A673 (cell line): ENCODE measurements around the gene NAALADL2. TPM values are rescaled to one million over a fixed set of nuclear protein-coding genes. Genes with fewer than 3 reads are reported as not detected.
"Not testable (repeated sequence)": the region's sequence is repeated elsewhere in the genome, so short reads cannot be mapped to it uniquely, and the experiment has no call there.

Experiments
- BruUV-seq: library from RNA; stranded (reverse); fragments of 400-500 nt; replicated peaks from 2 replicates; lab custom pipeline; 2021; lab: Mats Ljungman, UMichigan
- CTCF ChIA-PET: fragments of 300-600 bp; sonication (Branson Sonifier 250); formaldehyde crosslinking; loops from one replicate; lab custom pipeline; 2022; ENCODE audit warnings: antibody characterized with exemption; lab: Charles Lee
- POLR2A ChIA-PET: fragments of 300-600 bp; sonication (Branson Sonifier 250); formaldehyde crosslinking; loops from one replicate; lab custom pipeline; 2022; ENCODE audit warnings: antibody characterized with exemption; ENCODE audit not compliant: low non-redundant PET; lab: Charles Lee
- DNase-seq: peaks from one replicate; pipeline ENCODE4 v3.0.0-alpha.2; 2015; ENCODE audit warnings: low spot score
- H3K27ac ChIP-seq: fragments of 200-600 bp; sonication (generic); 2 replicates; pipeline ENCODE4 v1.5.1; 2016; ENCODE audit warnings: mixed run types, low read depth, mild to moderate bottlenecking, mixed read lengths, antibody characterized with exemption, low read length; ENCODE audit not compliant: poor library complexity, severe bottlenecking
- H3K27me3 ChIP-seq: fragments of 200-600 bp; sonication (generic); replicated peaks from 2 replicates; pipeline ENCODE4 v1.6.1; 2017; ENCODE audit warnings: mixed run types, low read depth, mild to moderate bottlenecking, mixed read lengths, antibody characterized with exemption, low read length; ENCODE audit not compliant: insufficient read depth, poor library complexity
- H3K36me3 ChIP-seq: fragments of 200-600 bp; sonication (generic); 2 replicates; pipeline ENCODE4 v1.6.1; 2016; ENCODE audit warnings: mixed run types, mild to moderate bottlenecking, mixed read lengths, antibody characterized with exemption, low read length; ENCODE audit not compliant: insufficient read depth, poor library complexity, severe bottlenecking
- H3K4me1 ChIP-seq: fragments of 200-600 bp; sonication (generic); 2 replicates; pipeline ENCODE4 v1.6.1; 2017; ENCODE audit warnings: mixed run types, mild to moderate bottlenecking, mixed read lengths, antibody characterized with exemption, low read length; ENCODE audit not compliant: insufficient read depth, poor library complexity, severe bottlenecking
- H3K4me3 ChIP-seq: fragments of 200-600 bp; sonication (generic); 2 replicates; pipeline ENCODE4 v1.5.1; 2016; ENCODE audit warnings: low read depth, mixed run types, mild to moderate bottlenecking, mixed read lengths, low read length; ENCODE audit not compliant: poor library complexity, severe bottlenecking
- H3K9me3 ChIP-seq: fragments of 200-600 bp; sonication (generic); 2 replicates; pipeline ENCODE4 v1.6.1; 2016; ENCODE audit warnings: mixed run types, low read depth, mild to moderate bottlenecking, mixed read lengths, antibody characterized with exemption, low read length; ENCODE audit not compliant: poor library complexity, severe bottlenecking
- EZH2 ChIP-seq: fragments of 200-600 bp; sonication (generic); IDR thresholded peaks from 2 replicates; pipeline ENCODE4 v1.6.1; 2017; ENCODE audit warnings: borderline replicate concordance, low read depth, mild to moderate bottlenecking, mixed read lengths, antibody characterized with exemption, low read length; ENCODE audit not compliant: poor library complexity, severe bottlenecking
- intact Hi-C: fragments of 100-400 bp; cut with micrococcal nuclease; formaldehyde crosslinking; loops from one replicate; pipeline ENCODE4 v1.10.0; 2022; ENCODE audit not compliant: unreplicated experiment
- total RNA-seq: library from RNA; stranded (reverse); gene quantifications from 2 replicates; pipeline ENCODE4 v1.2.3, GENCODE V29; 2021
- TF ChIP-seq, protein P1 (sequence below): fragments of 300-800, 200-600 bp; sonication (generic); conservative IDR thresholded peaks from 2 replicates; pipeline ENCODE4 v1.5.1; 2017; ENCODE audit warnings: low read depth, mild to moderate bottlenecking, antibody characterized with exemption, low read length, moderate library complexity, mixed read lengths

NAALADL2 gene
- total RNA-seq, 1 experiment from 2014 or later, result 0.64 TPM

DNA sequence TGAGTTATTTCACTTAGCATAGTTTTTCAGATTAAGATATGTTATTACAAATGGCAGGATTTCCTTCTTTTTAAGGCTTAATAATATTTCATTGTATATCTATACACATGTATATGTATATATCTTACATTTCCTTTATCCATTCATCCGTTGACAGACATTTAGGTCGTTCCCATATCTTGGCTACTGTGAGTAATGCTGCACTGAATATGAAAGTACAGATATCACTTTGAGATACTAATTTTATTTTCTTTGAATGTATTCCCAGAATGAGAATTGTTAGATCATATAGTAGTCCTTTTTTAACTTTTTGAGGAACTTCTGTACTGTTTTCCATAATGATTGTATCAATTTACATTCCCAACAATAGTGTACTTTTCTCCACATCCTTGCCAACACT lies 270.4 kb downstream of the NAALADL2 start:
- H3K4me1 ChIP-seq, result no peaks in the 10 kb centered on the region
- no peaks in the 10 kb centered on the region for H3K27me3 ChIP-seq
- no peak overlapping the region for H3K27ac ChIP-seq
- no TSS peak for BruUV-seq
- intact Hi-C loops, result no loop called here
- no peaks in the 10 kb centered on the region for H3K9me3 ChIP-seq
- ChIA-PET CTCF (no interaction called here), POLR2A (no interaction called here)
- no peak for DNase-seq
- TF ChIP-seq EZH2, result no peak
- TF ChIP-seq, protein P1, sequence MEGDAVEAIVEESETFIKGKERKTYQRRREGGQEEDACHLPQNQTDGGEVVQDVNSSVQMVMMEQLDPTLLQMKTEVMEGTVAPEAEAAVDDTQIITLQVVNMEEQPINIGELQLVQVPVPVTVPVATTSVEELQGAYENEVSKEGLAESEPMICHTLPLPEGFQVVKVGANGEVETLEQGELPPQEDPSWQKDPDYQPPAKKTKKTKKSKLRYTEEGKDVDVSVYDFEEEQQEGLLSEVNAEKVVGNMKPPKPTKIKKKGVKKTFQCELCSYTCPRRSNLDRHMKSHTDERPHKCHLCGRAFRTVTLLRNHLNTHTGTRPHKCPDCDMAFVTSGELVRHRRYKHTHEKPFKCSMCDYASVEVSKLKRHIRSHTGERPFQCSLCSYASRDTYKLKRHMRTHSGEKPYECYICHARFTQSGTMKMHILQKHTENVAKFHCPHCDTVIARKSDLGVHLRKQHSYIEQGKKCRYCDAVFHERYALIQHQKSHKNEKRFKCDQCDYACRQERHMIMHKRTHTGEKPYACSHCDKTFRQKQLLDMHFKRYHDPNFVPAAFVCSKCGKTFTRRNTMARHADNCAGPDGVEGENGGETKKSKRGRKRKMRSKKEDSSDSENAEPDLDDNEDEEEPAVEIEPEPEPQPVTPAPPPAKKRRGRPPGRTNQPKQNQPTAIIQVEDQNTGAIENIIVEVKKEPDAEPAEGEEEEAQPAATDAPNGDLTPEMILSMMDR, result no peak
- no peaks in the 10 kb centered on the region for H3K36me3 ChIP-seq
- no peak overlapping the region for H3K4me3 ChIP-seq

DNA sequence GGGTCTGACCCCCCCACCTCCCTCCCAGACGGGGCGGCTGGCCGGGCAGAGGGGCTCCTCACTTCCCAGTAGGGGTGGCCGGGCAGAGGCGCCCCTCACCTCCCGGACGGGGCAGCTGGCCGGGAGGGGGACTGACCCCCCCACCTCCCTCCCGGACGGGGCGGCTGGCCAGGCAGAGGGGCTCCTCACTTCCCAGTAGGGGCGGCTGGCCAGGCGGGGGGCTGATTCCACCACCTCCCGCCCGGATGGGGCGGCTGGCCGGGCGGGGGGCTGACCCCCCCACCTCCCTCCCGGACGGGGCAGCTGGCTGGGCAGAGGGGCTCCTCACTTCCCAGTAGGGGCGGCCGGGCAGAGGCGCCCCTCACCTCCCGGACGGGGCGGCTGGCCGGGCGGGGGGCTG lies 272.7 kb downstream of the NAALADL2 start:
- H3K27me3 ChIP-seq, POLR2A ChIA-PET, DNase-seq, H3K4me1 ChIP-seq, H3K4me3 ChIP-seq, intact Hi-C loops, H3K9me3 ChIP-seq, H3K27ac ChIP-seq, H3K36me3 ChIP-seq, BruUV-seq, CTCF ChIA-PET: not testable (repeated sequence)

DNA sequence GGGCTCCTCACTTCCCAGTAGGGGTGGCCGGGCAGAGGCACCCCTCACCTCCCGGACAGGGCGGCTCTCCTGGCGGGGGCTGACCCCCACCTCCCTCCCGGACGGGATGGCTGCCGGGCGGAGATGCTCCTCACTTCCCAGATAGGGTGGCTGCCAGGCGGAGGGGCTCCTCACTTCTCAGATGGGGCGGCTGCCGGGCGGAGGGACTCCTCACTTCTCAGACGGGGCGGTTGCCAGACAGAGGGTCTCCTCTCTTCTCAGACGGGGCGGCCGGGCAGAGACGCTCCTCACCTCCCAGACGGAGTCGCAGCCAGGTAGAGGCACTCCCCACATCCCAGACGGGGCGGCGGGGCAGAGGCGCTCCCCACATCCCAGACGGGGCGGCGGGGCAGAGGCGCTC lies 273.6 kb downstream of the NAALADL2 start:
- BruUV-seq, POLR2A ChIA-PET, H3K4me3 ChIP-seq, CTCF ChIA-PET, DNase-seq, H3K27ac ChIP-seq, intact Hi-C loops, H3K36me3 ChIP-seq, H3K27me3 ChIP-seq, H3K4me1 ChIP-seq, H3K9me3 ChIP-seq: not testable (repeated sequence)

DNA sequence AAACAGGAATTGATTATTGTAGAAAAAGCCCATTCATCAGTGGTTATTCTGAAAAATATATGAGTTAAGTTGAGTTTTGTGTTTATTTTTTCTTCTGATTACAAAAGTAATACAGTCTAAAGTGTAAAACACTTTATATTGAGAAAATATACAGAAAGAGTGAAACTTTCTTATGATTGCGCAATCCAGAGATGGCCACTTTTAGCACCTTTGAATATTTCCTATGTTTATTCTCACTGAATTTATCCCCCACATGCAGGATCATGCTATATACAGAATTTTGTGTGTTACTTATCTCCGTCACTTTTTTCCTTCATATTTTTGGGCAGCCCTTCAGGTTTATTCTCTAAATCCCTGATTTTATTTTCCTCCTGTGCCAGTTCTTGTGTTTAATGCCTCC lies 285.2 kb downstream of the NAALADL2 start:
- Histone ChIP-seq H3K4me3 (no peak overlapping the region), H3K27me3 (no peaks in the 10 kb centered on the region), H3K27ac (no peak overlapping the region), H3K9me3 (no peaks in the 10 kb centered on the region), H3K4me1 (no peaks in the 10 kb centered on the region), H3K36me3 (no peaks in the 10 kb centered on the region)
- BruUV-seq, result no TSS peak
- intact Hi-C loops, result no loop called here
- POLR2A ChIA-PET, result no interaction called here
- no peak for DNase-seq
- CTCF ChIA-PET, result no interaction called here
- TF ChIP-seq, protein P1, result no peak
- no peak for TF ChIP-seq EZH2
